Uterus (tissue), 2 donors: ENCODE results near the gene TRIO.

ENCODE experiments used
- POLR2A ChIP-seq, 2 donors: fragments of 450-650 bp; IDR thresholded peaks; one replicate each; pipeline ENCODE4 v1.6.1; 2016; ENCODE audit warnings: antibody characterized with exemption in 2 of 2, mild to moderate bottlenecking in 1 of 2, moderate library complexity in 1 of 2
- TF ChIP-seq, protein P1 (sequence below), 4 experiments: fragments of 200-600 bp in 2 of 4; fragments of 450-650 bp in 2 of 4; sonication (generic) in 2 of 4; IDR thresholded peaks; one replicate each; pipeline ENCODE4 v1.5.1; 2016 to 2019; ENCODE audit warnings: antibody characterized with exemption in 4 of 4, mild to moderate bottlenecking in 2 of 4, moderate library complexity in 1 of 4

DNA sequence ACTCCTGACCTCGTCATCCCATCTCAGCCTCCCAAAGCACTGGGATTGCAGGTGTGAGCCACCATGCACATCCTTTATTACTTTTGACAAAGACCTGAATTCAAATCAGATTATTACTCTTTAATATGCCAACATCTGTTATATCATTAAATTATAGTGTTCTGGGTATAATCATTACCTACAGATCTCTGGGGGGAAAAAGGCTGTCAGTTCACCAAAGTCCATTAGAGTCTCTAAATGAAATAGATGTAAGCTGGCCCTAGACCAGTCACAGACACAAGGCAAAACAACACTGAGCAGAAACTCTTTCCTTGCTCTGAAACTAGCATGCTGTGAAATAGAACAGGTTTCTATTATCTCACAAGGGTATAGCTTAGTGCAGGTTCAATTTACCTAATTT lies 21.6 kb upstream of the TRIO start:
- no peak for TF ChIP-seq POLR2A (IDR thresholded peaks at IDR 0.05)
- TF ChIP-seq, protein P1, sequence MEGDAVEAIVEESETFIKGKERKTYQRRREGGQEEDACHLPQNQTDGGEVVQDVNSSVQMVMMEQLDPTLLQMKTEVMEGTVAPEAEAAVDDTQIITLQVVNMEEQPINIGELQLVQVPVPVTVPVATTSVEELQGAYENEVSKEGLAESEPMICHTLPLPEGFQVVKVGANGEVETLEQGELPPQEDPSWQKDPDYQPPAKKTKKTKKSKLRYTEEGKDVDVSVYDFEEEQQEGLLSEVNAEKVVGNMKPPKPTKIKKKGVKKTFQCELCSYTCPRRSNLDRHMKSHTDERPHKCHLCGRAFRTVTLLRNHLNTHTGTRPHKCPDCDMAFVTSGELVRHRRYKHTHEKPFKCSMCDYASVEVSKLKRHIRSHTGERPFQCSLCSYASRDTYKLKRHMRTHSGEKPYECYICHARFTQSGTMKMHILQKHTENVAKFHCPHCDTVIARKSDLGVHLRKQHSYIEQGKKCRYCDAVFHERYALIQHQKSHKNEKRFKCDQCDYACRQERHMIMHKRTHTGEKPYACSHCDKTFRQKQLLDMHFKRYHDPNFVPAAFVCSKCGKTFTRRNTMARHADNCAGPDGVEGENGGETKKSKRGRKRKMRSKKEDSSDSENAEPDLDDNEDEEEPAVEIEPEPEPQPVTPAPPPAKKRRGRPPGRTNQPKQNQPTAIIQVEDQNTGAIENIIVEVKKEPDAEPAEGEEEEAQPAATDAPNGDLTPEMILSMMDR (IDR thresholded peaks at IDR 0.05), result no peak
